A673 (cell line): ENCODE data around the gene BABAM2.

Experiments used
- CTCF ChIP-seq: fragments of 300-800, 200-600 bp; sonication (generic); conservative IDR thresholded peaks from 2 replicates; pipeline ENCODE4 v1.5.1; 2017; ENCODE audit warnings: low read depth, mild to moderate bottlenecking, antibody characterized with exemption, low read length, moderate library complexity, mixed read lengths
- EZH2 ChIP-seq: fragments of 200-600 bp; sonication (generic); IDR thresholded peaks from 2 replicates; pipeline ENCODE4 v1.6.1; 2017; ENCODE audit warnings: borderline replicate concordance, low read depth, mild to moderate bottlenecking, mixed read lengths, antibody characterized with exemption, low read length; ENCODE audit not compliant: poor library complexity, severe bottlenecking

GRCh38 chr2:28321426-28321825 lies 430.9 kb downstream of the BABAM2 start:
- TF ChIP-seq CTCF (no peak), EZH2 (no peak)
